Fibroblast of the conjunctiva (primary cell): ENCODE data around the gene COA5.

ENCODE experiments used
- DNase-seq: peaks from one replicate; pipeline ENCODE4 v3.0.0-alpha.2; 2010; ENCODE audit warnings: low read depth

Gene COA5

GRCh38 chr2:98551316-98551715, 57.0 kb downstream of the COA5 start:
- no peak for DNase-seq

GRCh38 chr2:98550165-98550564, 58.1 kb downstream of the COA5 start:
- DNase-seq, result no peak
